Activated CD4-positive, CD25-positive, alpha-beta regulatory T cell treated with anti-CD3 and anti-CD28 coated beads, Interleukin-2, amount 50 U/mL, for 24 hours (primary cell): ENCODE measurements around the gene EDC4.

Experiments
- ATAC-seq, 2 donors: fragments of 150-1000 bp; cut with Tn5 transposase; one replicate each; pipeline ENCODE4 v1.10.0; 2021; ENCODE audit warnings: mild to moderate bottlenecking in 1 of 2, moderate library complexity in 1 of 2

The EDC4 gene

GRCh38 chr16:67879936-67880335, 7.1 kb downstream of the EDC4 start:
- no peak for ATAC-seq

GRCh38 chr16:67880584-67880983, 7.7 kb downstream of the EDC4 start:
- no peak for ATAC-seq

- no peak for ATAC-seq
These were observed 8.8 kb downstream of the EDC4 start for GRCh38 chr16:67881621-67882161.

- no peak for ATAC-seq
These were observed 9.7 kb downstream of the EDC4 start for GRCh38 chr16:67882374-67883145.

- ATAC-seq = peak in 1 of 2 donors; percentile 6
These were observed 10.5 kb downstream of the EDC4 start for GRCh38 chr16:67883146-67883871.

GRCh38 chr16:67883872-67884261, 11.0 kb downstream of the EDC4 start:
- peak; percentile 83 for ATAC-seq

GRCh38 chr16:67884684-67885083, 11.8 kb downstream of the EDC4 start, which contains the start of gene NRN1L:
TSS of gene NRN1L (plus strand) at chr16:67884885. CDS start at chr16:67884904, 19 bp downstream.
- ATAC-seq = no peak

- no peak for ATAC-seq
These were observed 12.7 kb downstream of the EDC4 start for GRCh38 chr16:67885545-67885944.

- ATAC-seq = no peak
These were observed 13.1 kb downstream of the EDC4 start for GRCh38 chr16:67885976-67886375.

GRCh38 chr16:67886387-67886786, 13.5 kb downstream of the EDC4 start:
- no peak for ATAC-seq

GRCh38 chr16:67888331-67888730, 15.5 kb downstream of the EDC4 start:
- ATAC-seq = no peak

- ATAC-seq = no peak
These were observed 19.5 kb downstream of the EDC4 start for GRCh38 chr16:67892375-67892774.

- peak; percentile 98 to 99 for ATAC-seq
These were observed 20.3 kb downstream of the EDC4 start, which contains the start of gene PSKH1 for GRCh38 chr16:67892899-67893742. TSS of gene PSKH1 (plus strand) at chr16:67893254. CDS start at chr16:67908750, 15,496 bp downstream.

- ATAC-seq = no peak
These were observed 21.0 kb downstream of the EDC4 start for GRCh38 chr16:67893743-67894399.

GRCh38 chr16:67897231-67897630, 24.4 kb downstream of the EDC4 start:
- no peak for ATAC-seq

- ATAC-seq = no peak
These were observed 28.9 kb downstream of the EDC4 start for GRCh38 chr16:67901734-67902133.

- ATAC-seq = no peak
These were observed 30.0 kb downstream of the EDC4 start for GRCh38 chr16:67902831-67903230.

- no peak for ATAC-seq
These were observed 34.7 kb downstream of the EDC4 start for GRCh38 chr16:67907397-67908180.

GRCh38 chr16:67909056-67909742, 36.3 kb downstream of the EDC4 start:
- no peak for ATAC-seq

GRCh38 chr16:67910158-67910557, 37.3 kb downstream of the EDC4 start:
- no peak for ATAC-seq
